ENCODE data around the gene DENND5A. TPM values are rescaled to one million over a fixed set of nuclear protein-coding genes. Genes with fewer than 3 reads are reported as not detected.

The DENND5A gene
- total RNA-seq, 1 experiment from 2014 or later, result 37.7 TPM

DNA sequence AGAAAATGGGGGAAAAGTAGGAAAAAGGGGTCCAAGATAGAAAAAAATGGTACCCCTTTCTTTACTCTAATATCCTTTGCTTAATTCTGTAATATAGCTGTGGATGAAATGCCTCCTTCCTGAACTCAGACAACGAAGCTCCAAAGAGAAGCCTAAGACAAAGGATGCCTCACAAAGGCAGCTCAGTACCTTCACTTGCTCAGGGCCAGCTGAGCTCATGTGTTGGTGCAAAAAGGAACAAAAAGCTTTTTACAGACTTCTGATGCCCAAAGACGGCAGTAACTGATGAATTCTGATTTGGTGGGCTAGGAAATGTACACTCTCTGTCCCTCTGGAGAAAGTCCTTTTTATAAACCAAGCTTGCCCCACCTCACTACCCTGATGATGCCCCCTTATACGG is 77.5 kb downstream of the DENND5A start:
- ChIA-PET CTCF (no interaction called here), POLR2A (ENCODE audit: unreplicated experiment) (no interaction called here)
- Histone ChIP-seq H3K27ac (ENCODE audit: low read length) (no peak overlapping the region), H3K4me1 (ENCODE audit: insufficient read depth, low read length) (no peaks in the 10 kb centered on the region), H3F3A (ENCODE audit: low read length, unreplicated experiment) (no peaks in the 10 kb centered on the region), H4K20me1 (ENCODE audit: low read length) (no peaks in the 10 kb centered on the region), H2AFZ (ENCODE audit: low read length) (no peak overlapping the region), H3K9me3 (ENCODE audit: low read length) (no peaks in the 10 kb centered on the region), H3K9me2 (replicated peaks; ENCODE audit: low read length) (no peaks in the 10 kb centered on the region), H3K79me2 (ENCODE audit: low read length) (no peaks in the 10 kb centered on the region), H3K9ac (ENCODE audit: low read length) (no peak overlapping the region), H3K4me3 (ENCODE audit: low read length) (no peak overlapping the region), H3K27me3 (ENCODE audit: low read length) (no peaks in the 10 kb centered on the region), H3K4me2 (ENCODE audit: low read length) (no peak overlapping the region), H3K36me3 (ENCODE audit: low read depth, low read length) (peaks cover 14% of the 10 kb centered on the region)
- no peak for TF ChIP-seq EZH2phosphoT487 (IDR thresholded peaks at IDR 0.05; ENCODE audit: borderline replicate concordance, low read length)
- no peak for TF ChIP-seq EZH2 (IDR thresholded peaks at IDR 0.05; ENCODE audit: low read length, unreplicated experiment)
- TF ChIP-seq, protein P1, sequence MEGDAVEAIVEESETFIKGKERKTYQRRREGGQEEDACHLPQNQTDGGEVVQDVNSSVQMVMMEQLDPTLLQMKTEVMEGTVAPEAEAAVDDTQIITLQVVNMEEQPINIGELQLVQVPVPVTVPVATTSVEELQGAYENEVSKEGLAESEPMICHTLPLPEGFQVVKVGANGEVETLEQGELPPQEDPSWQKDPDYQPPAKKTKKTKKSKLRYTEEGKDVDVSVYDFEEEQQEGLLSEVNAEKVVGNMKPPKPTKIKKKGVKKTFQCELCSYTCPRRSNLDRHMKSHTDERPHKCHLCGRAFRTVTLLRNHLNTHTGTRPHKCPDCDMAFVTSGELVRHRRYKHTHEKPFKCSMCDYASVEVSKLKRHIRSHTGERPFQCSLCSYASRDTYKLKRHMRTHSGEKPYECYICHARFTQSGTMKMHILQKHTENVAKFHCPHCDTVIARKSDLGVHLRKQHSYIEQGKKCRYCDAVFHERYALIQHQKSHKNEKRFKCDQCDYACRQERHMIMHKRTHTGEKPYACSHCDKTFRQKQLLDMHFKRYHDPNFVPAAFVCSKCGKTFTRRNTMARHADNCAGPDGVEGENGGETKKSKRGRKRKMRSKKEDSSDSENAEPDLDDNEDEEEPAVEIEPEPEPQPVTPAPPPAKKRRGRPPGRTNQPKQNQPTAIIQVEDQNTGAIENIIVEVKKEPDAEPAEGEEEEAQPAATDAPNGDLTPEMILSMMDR (conservative IDR thresholded peaks at IDR 0.05; ENCODE audit: low read depth, low read length), result no peak
- intact Hi-C loops (cut with micrococcal nuclease), result no loop called here
- ATAC-seq (no peak), DNase-seq (no peak)
- no TSS peak for BruUV-seq (replicated peaks)

- Histone ChIP-seq H3K4me3 (ENCODE audit: low read length) (no peak overlapping the region), H3K4me1 (ENCODE audit: insufficient read depth, low read length) (no peaks in the 10 kb centered on the region), H3K4me2 (ENCODE audit: low read length) (no peak overlapping the region), H3K9ac (ENCODE audit: low read length) (no peak overlapping the region), H3K9me3 (ENCODE audit: low read length) (no peaks in the 10 kb centered on the region), H3K9me2 (replicated peaks; ENCODE audit: low read length) (no peaks in the 10 kb centered on the region), H3K79me2 (ENCODE audit: low read length) (no peaks in the 10 kb centered on the region), H2AFZ (ENCODE audit: low read length) (no peak overlapping the region), H3K36me3 (ENCODE audit: low read depth, low read length) (peaks cover 10% of the 10 kb centered on the region), H3F3A (ENCODE audit: low read length, unreplicated experiment) (no peaks in the 10 kb centered on the region), H3K27ac (ENCODE audit: low read length) (no peak overlapping the region), H3K27me3 (ENCODE audit: low read length) (no peaks in the 10 kb centered on the region), H4K20me1 (ENCODE audit: low read length) (no peaks in the 10 kb centered on the region)
- ChIA-PET POLR2A (ENCODE audit: unreplicated experiment) (no interaction called here), CTCF (no interaction called here)
- ATAC-seq, result no peak
- no peak for TF ChIP-seq EZH2phosphoT487 (IDR thresholded peaks at IDR 0.05; ENCODE audit: borderline replicate concordance, low read length)
- TF ChIP-seq, protein P1 (conservative IDR thresholded peaks at IDR 0.05; ENCODE audit: low read depth, low read length), result no peak
- TF ChIP-seq EZH2 (IDR thresholded peaks at IDR 0.05; ENCODE audit: low read length, unreplicated experiment), result no peak
- intact Hi-C loops (cut with micrococcal nuclease), result no loop called here
- BruUV-seq (replicated peaks), result no TSS peak
- no peak for DNase-seq
Observed at GRCh38 chr11:9184516-9184915, 80.6 kb downstream of the DENND5A start.

GRCh38 chr11:9182180-9182871 is 82.8 kb downstream of the DENND5A start:
- Histone ChIP-seq H3K79me2 (ENCODE audit: low read length) (no peaks in the 10 kb centered on the region), H3K9me3 (ENCODE audit: low read length) (no peaks in the 10 kb centered on the region)
- POLR2A ChIA-PET (ENCODE audit: unreplicated experiment), result no interaction called here

More at GRCh38 chr11:9182180-9182871, 82.8 kb downstream of the DENND5A start:
- Histone ChIP-seq H3K4me3 (ENCODE audit: low read length) (no peak overlapping the region), H3K27ac (ENCODE audit: low read length) (no peak overlapping the region), H2AFZ (ENCODE audit: low read length) (no peak overlapping the region), H3K4me2 (ENCODE audit: low read length) (no peak overlapping the region), H3K36me3 (ENCODE audit: low read depth, low read length) (peaks cover 17% of the 10 kb centered on the region), H4K20me1 (ENCODE audit: low read length) (no peaks in the 10 kb centered on the region), H3K4me1 (ENCODE audit: insufficient read depth, low read length) (no peaks in the 10 kb centered on the region), H3K9ac (ENCODE audit: low read length) (no peak overlapping the region), H3K9me2 (replicated peaks; ENCODE audit: low read length) (no peaks in the 10 kb centered on the region), H3F3A (ENCODE audit: low read length, unreplicated experiment) (no peaks in the 10 kb centered on the region), H3K27me3 (ENCODE audit: low read length) (no peaks in the 10 kb centered on the region)
- no TSS peak for BruUV-seq (replicated peaks)
- DNase-seq, result no peak
- intact Hi-C loops (cut with micrococcal nuclease), result no loop called here
- TF ChIP-seq EZH2 (IDR thresholded peaks at IDR 0.05; ENCODE audit: low read length, unreplicated experiment), result no peak
- TF ChIP-seq, protein P1 (conservative IDR thresholded peaks at IDR 0.05; ENCODE audit: low read depth, low read length), result no peak
- TF ChIP-seq EZH2phosphoT487 (IDR thresholded peaks at IDR 0.05; ENCODE audit: borderline replicate concordance, low read length), result no peak
- CTCF ChIA-PET, result interaction anchor here (0.5 kb wide), 1 partner anchor 1555 kb away, joined by 8 read pairs; no protein-coding TSS in a partner anchor
- no peak for ATAC-seq

Data from PC-3 (cell line).